ENCODE results near the gene SLC26A1. TPM values are rescaled to one million over a fixed set of nuclear protein-coding genes. Genes with fewer than 3 reads are reported as not detected.
A peak's percentile ranks its signal among the peaks of the same experiment; 100 is the strongest.

SLC26A1 gene
- total RNA-seq = under 1 TPM in 3 of 4 donors, not detected in 1; 0.20 to 0.30 (median 0.21) TPM

- Histone ChIP-seq H3K27me3 (peaks cover 0 to 22% of the 10 kb centered on the region in 2 donors), H3K4me3 (peak within 1 kb of the TSS in 2 of 4 donors; percentile 9 to 11), H3K4me1 (peaks cover 0 to 33% (median 12%) of the 10 kb centered on the region in 4 donors), H3K27ac (peak within 1 kb of the TSS in 2 of 4 donors; percentile 47 to 75), H3K9me3 (no peaks in the 10 kb centered on the region), H3K36me3 (peaks cover 0 to 41% (median 0%) of the 10 kb centered on the region in 3 donors)
- WGBS, 2 donors = 85 to 90% methylated on average over 17 to 29 of the region's 37 CpGs
- no peak for DNase-seq (ENCODE audit: low spot score in 2 of 2)
- TF ChIP-seq POLR2A (IDR thresholded peaks at IDR 0.05) = no peak
- no peak for TF ChIP-seq CTCF (IDR thresholded peaks at IDR 0.05)
- TF ChIP-seq EP300 (IDR thresholded peaks at IDR 0.05) = no peak
Observed at GRCh38 chr4:993111-994029, at the start of gene SLC26A1. SLC26A1 (minus strand) TSS chr4:993404; CDS start chr4:991703, 1,701 bp downstream.

GRCh38 chr4:1042352-1043055, 49.3 kb upstream of the SLC26A1 start:
- H3K27me3 ChIP-seq = no peaks in the 10 kb centered on the region
- H3K9me3 ChIP-seq = no peaks in the 10 kb centered on the region
- no peaks in the 10 kb centered on the region for H3K36me3 ChIP-seq
- no peak overlapping the region for H3K27ac ChIP-seq
- TF ChIP-seq CTCF (IDR thresholded peaks at IDR 0.05) (no peak), EP300 (IDR thresholded peaks at IDR 0.05) (no peak), POLR2A (IDR thresholded peaks at IDR 0.05) (no peak)
- H3K4me1 ChIP-seq = peaks cover 0 to 93% (median 47%) of the 10 kb centered on the region in 4 donors
- H3K4me3 ChIP-seq = no peak overlapping the region
- WGBS, 2 donors = 82 to 88% methylated on average over 17 of the region's 17 CpGs
- DNase-seq (ENCODE audit: low spot score in 2 of 2) = no peak

- 69% methylated on average over 8 of the region's 8 CpGs for WGBS, 2 donors
- Histone ChIP-seq H3K36me3 (no peaks in the 10 kb centered on the region), H3K27ac (peak overlapping the region in 1 of 4 donors; percentile 22), H3K9me3 (no peaks in the 10 kb centered on the region), H3K4me3 (no peak overlapping the region), H3K4me1 (peaks cover 0 to 93% (median 42%) of the 10 kb centered on the region in 4 donors), H3K27me3 (no peaks in the 10 kb centered on the region)
- TF ChIP-seq CTCF (IDR thresholded peaks at IDR 0.05) (no peak), POLR2A (IDR thresholded peaks at IDR 0.05) (no peak), EP300 (IDR thresholded peaks at IDR 0.05) (no peak)
- no peak for DNase-seq (ENCODE audit: low spot score in 2 of 2)
Observed at GRCh38 chr4:1041936-1042330, 48.7 kb upstream of the SLC26A1 start.

- Histone ChIP-seq H3K27ac (peak overlapping the region in 1 of 4 donors; percentile 22), H3K4me1 (peaks cover 0 to 95% (median 42%) of the 10 kb centered on the region in 4 donors), H3K9me3 (no peaks in the 10 kb centered on the region), H3K4me3 (no peak overlapping the region), H3K36me3 (no peaks in the 10 kb centered on the region), H3K27me3 (no peaks in the 10 kb centered on the region)
- WGBS, 2 donors = 52 to 54% methylated on average over 22 to 36 of the region's 36 CpGs
- no peak for DNase-seq (ENCODE audit: low spot score in 2 of 2)
- TF ChIP-seq EP300 (IDR thresholded peaks at IDR 0.05) = no peak
- no peak for TF ChIP-seq CTCF (IDR thresholded peaks at IDR 0.05)
- no peak for TF ChIP-seq POLR2A (IDR thresholded peaks at IDR 0.05)
Observed at GRCh38 chr4:1041147-1041935, 48.1 kb upstream of the SLC26A1 start.

Measured in tibial nerve (tissue), 4 donors.